SK-N-SH treated with all-trans-retinoic acid at 6 μM for 48 hours (cell line): Measurements from ENCODE around the gene RAD9B.

Source experiments
- TSHZ2 ChIP-seq: fragments of 250-450 bp; sonication (Bioruptor Pico); IDR thresholded peaks from 2 replicates; pipeline ENCODE4 v1.5.0; 2020; ENCODE audit warnings: mild to moderate bottlenecking, moderate library complexity
- ZFP3 ChIP-seq: fragments of 250-450 bp; sonication (Bioruptor Pico); IDR thresholded peaks from 2 replicates; pipeline ENCODE4 v1.5.0; 2020; ENCODE audit warnings: mild to moderate bottlenecking, moderate library complexity
- ZNF70 ChIP-seq: fragments of 450-650 bp; formaldehyde crosslinking; IDR thresholded peaks from 2 replicates; pipeline ENCODE4 v1.5.0; 2020; ENCODE audit warnings: mild to moderate bottlenecking, moderate library complexity
- ZNF8 ChIP-seq: fragments of 450-650 bp; formaldehyde crosslinking; IDR thresholded peaks from 2 replicates; pipeline ENCODE4 v1.5.0; 2020; ENCODE audit warnings: mild to moderate bottlenecking, moderate library complexity

GRCh38 chr12:110466791-110467190, 35.3 kb upstream of the RAD9B start:
- TF ChIP-seq TSHZ2 (CRISPR knock-in tag) (no peak), ZNF70 (no peak), ZFP3 (CRISPR knock-in tag) (no peak), ZNF8 (CRISPR knock-in tag) (no peak)
